Ovary (tissue), 9 donors: Measurements from ENCODE around the gene ULK2. TPM values are rescaled to one million over a fixed set of nuclear protein-coding genes. Genes with fewer than 3 reads are reported as not detected.
"Not testable (repeated sequence)": the region's sequence is repeated elsewhere in the genome, so short reads cannot be mapped to it uniquely, and the experiment has no call there.

Source experiments
- DNase-seq, 5 donors: peaks; one replicate each; pipeline ENCODE4 v3.0.0-alpha.2; 2019 to 2020
- H3K27ac ChIP-seq, 2 donors: fragments of 200-600 bp; one replicate each; pipeline versions ENCODE4 v1.5.1 to v1.8.0; 2019 to 2022
- H3K27me3 ChIP-seq: fragments of 200-600 bp; one replicate; pipeline ENCODE4 v1.8.0; 2022
- H3K36me3 ChIP-seq: fragments of 200-600 bp; sonication (generic); one replicate; pipeline ENCODE4 v1.5.1; 2019
- H3K4me1 ChIP-seq: one replicate; pipeline ENCODE4 v1.8.1; 2013; ENCODE audit warnings: mild to moderate bottlenecking, moderate library complexity; ENCODE audit not compliant: insufficient read depth
- H3K4me3 ChIP-seq: fragments of 200-600 bp; sonication (generic); one replicate; pipeline ENCODE4 v1.5.1; 2017
- H3K9me3 ChIP-seq, 2 donors: fragments of 200-600 bp in 1 of 2; sonication (generic) in 1 of 2; one replicate each; pipeline versions ENCODE4 v1.5.1 to v1.8.1; 2013 to 2019; ENCODE audit warnings: mild to moderate bottlenecking in 1 of 2, moderate library complexity in 1 of 2
- CTCF ChIP-seq, 3 donors: fragments of 450-650 bp in 2 of 3; fragments of 200-600 bp in 1 of 3; IDR thresholded peaks; one replicate each; pipeline versions ENCODE4 v1.5.1 to v1.8.0; 2016 to 2022; ENCODE audit warnings: antibody characterized with exemption in 3 of 3, mild to moderate bottlenecking in 1 of 3
- EP300 ChIP-seq: sonication (generic); formaldehyde crosslinking; IDR thresholded peaks from one replicate; pipeline ENCODE4 v1.6.1; 2017; ENCODE audit warnings: antibody characterized with exemption
- POLR2A ChIP-seq: fragments of 450-650 bp; IDR thresholded peaks from one replicate; pipeline ENCODE4 v1.6.1; 2017; ENCODE audit warnings: antibody characterized with exemption, mild to moderate bottlenecking, moderate library complexity
- WGBS, 3 donors: extraction: QIAGEN DNeasy Blood & Tissue Kit in 1 of 3; methylation state at CpG; one replicate each; pipeline versions ENCODE4 v1.1.5 to v1.1.7; 2013 to 2017; 5-methylcytosine and 5-hydroxymethylcytosine counted together
- intact Hi-C, 4 donors: fragments of 100-400 bp; cut with DNase I; formaldehyde crosslinking; loops; one replicate each; pipeline versions ENCODE4 v1.11.0 to v1.15.1; 2022 to 2023
- polyA plus RNA-seq, 2 donors: library from polyadenylated mRNA; stranded (reverse); fragments of 200-250 nt in 1 of 2; fragments of 350-450 nt in 1 of 2; fragmentation: Illumina TruSeq in 1 of 2; extraction: RNeasy Lipid Tissue Mini Kit (QIAGEN cat#74804) in 1 of 2; gene quantifications; one replicate each; pipeline ENCODE4 v1.2.3, GENCODE V29; 2013 to 2014
- total RNA-seq, 7 donors: library from RNA; depleted of rRNA in 2 of 7; stranded (reverse); fragments of >200 nt in 2 of 7; fragmentation: NEBNext Ultra II Directional in 3 of 7; extraction: Animal tissue kit (Norgen Biotek cat#: 25700) in 3 of 7; gene quantifications; one replicate each; pipeline versions ENCODE4 v1.1.0 to v1.2.4, GENCODE V29; 2016 to 2023
- donor health status: DM: no; HTN: no; CAD: no; lungs with moderate emphysema.
- donor health status: DM: no; HTN: no; CAD: no.
- donor health status: Bipolar disorder and iron deficiency.
- donor health status: DM: yes; HTN: yes; CAD: no.
- donor health status: DM: no; HTN: no; CAD: no.
- donor health status: DM: yes; HTN: yes; CAD: no.

The ULK2 gene
- total and polyA plus RNA-seq, 9 donors = 13.8 to 24.5 (median 20.8) TPM

- Histone ChIP-seq H3K4me3 (no peak overlapping the region), H3K4me1 (no peaks in the 10 kb centered on the region), H3K9me3 (no peaks in the 10 kb centered on the region), H3K27me3 (no peaks in the 10 kb centered on the region), H3K27ac (no peak overlapping the region), H3K36me3 (no peaks in the 10 kb centered on the region)
- WGBS, 3 donors = 83 to 87% (median 84%) methylated on average over 10 of the region's 10 CpGs
- TF ChIP-seq EP300 (no peak), POLR2A (no peak), CTCF (IDR thresholded peaks at IDR 0.05) (no peak)
- intact Hi-C loops = no loop called here
- no peak for DNase-seq
These were observed 6.5 kb upstream of the ULK2 start for GRCh38 chr17:19874256-19874655.

GRCh38 chr17:19873346-19873745 lies 5.6 kb upstream of the ULK2 start:
- DNase-seq = no peak
- WGBS, 3 donors = 83 to 92% (median 89%) methylated on average over 3 of the region's 3 CpGs
- H3K27me3 ChIP-seq = no peaks in the 10 kb centered on the region
- intact Hi-C loops = no loop called here
- H3K4me3 ChIP-seq = no peak overlapping the region
- no peaks in the 10 kb centered on the region for H3K4me1 ChIP-seq
- no peaks in the 10 kb centered on the region for H3K36me3 ChIP-seq
- no peak overlapping the region for H3K27ac ChIP-seq
- no peaks in the 10 kb centered on the region for H3K9me3 ChIP-seq
- TF ChIP-seq POLR2A (no peak), CTCF (IDR thresholded peaks at IDR 0.05) (no peak), EP300 (no peak)

- Histone ChIP-seq H3K4me1 (peaks cover 3% of the 10 kb centered on the region), H3K27me3 (no peaks in the 10 kb centered on the region), H3K36me3 (no peaks in the 10 kb centered on the region), H3K27ac (peak overlapping the region; percentile 81 to 89), H3K9me3 (no peaks in the 10 kb centered on the region), H3K4me3 (peak overlapping the region; percentile 57)
- intact Hi-C loops = no loop called here
- DNase-seq = no peak
- TF ChIP-seq CTCF (IDR thresholded peaks at IDR 0.05) = no peak
- TF ChIP-seq EP300 = no peak
- TF ChIP-seq POLR2A = no peak
- 22 to 37% (median 28%) methylated on average over 13 to 23 of the region's 23 CpGs for WGBS, 3 donors
These were observed 301 bp upstream of the ULK2 start for GRCh38 chr17:19868079-19868395.

GRCh38 chr17:19867079-19867328 lies 732 bp downstream of the ULK2 start:
- Histone ChIP-seq H3K4me3 (peak overlapping the region; percentile 57), H3K36me3 (no peaks in the 10 kb centered on the region), H3K9me3 (no peaks in the 10 kb centered on the region), H3K4me1 (peaks cover 3% of the 10 kb centered on the region), H3K27ac (peak overlapping the region; percentile 81 to 89), H3K27me3 (no peaks in the 10 kb centered on the region)
- TF ChIP-seq POLR2A (no peak), EP300 (no peak)
- intact Hi-C loops = no loop called here
- WGBS, 3 donors = 1% methylated on average over 27 of the region's 27 CpGs
- DNase-seq = peak; percentile 64 to 82 (median 72)

- intact Hi-C loops = no loop called here
These were observed 2.7 kb downstream of the ULK2 start for GRCh38 chr17:19865021-19865420.

GRCh38 chr17:19860647-19861177 lies 7.0 kb downstream of the ULK2 start:
- H3K9me3 ChIP-seq, H3K36me3 ChIP-seq, H3K27me3 ChIP-seq, H3K4me1 ChIP-seq, H3K27ac ChIP-seq, H3K4me3 ChIP-seq, DNase-seq, intact Hi-C loops: not testable (repeated sequence)
- WGBS, 3 donors = 89 to 94% (median 92%) methylated on average over 9 of the region's 9 CpGs

More at GRCh38 chr17:19865021-19865420, 2.7 kb downstream of the ULK2 start:
- 86 to 90% (median 89%) methylated on average over 3 of the region's 3 CpGs for WGBS, 3 donors
- no peaks in the 10 kb centered on the region for H3K9me3 ChIP-seq
- H3K4me3 ChIP-seq = no peak overlapping the region
- TF ChIP-seq CTCF (IDR thresholded peaks at IDR 0.05) (no peak), POLR2A (no peak), EP300 (no peak)
- H3K27ac ChIP-seq = no peak overlapping the region
- no peak for DNase-seq
- H3K4me1 ChIP-seq = peaks cover 3% of the 10 kb centered on the region
- no peaks in the 10 kb centered on the region for H3K27me3 ChIP-seq
- H3K36me3 ChIP-seq = no peaks in the 10 kb centered on the region
